GM18909 (cell line): Measurements from ENCODE around the gene PSTPIP2.

Experiments
- ATAC-seq: cut with Tn5 transposase; IDR thresholded peaks from one replicate; pipeline ENCODE4 v1.9.1; 2021; ENCODE audit warnings: mild to moderate bottlenecking; ENCODE audit not compliant: unreplicated experiment, poor library complexity

PSTPIP2 gene

DNA sequence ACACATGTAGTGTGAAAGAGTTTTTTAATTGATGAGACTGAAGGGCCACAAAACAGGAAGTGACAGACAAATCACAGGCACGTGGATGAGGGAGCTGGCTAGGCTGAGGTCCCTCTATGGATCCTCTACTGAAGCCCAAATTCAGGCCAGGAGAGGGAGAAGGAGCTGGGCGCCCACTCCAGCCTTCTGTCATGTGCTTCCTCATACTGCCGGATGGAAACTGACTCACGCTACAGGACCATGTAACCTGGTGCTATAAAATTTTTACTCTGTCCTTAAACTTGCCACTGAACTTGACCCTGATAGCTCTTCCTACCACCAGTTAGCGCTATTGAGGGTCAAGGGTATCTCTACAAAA lies 31.3 kb downstream of the PSTPIP2 start:
- ATAC-seq: no peak

DNA sequence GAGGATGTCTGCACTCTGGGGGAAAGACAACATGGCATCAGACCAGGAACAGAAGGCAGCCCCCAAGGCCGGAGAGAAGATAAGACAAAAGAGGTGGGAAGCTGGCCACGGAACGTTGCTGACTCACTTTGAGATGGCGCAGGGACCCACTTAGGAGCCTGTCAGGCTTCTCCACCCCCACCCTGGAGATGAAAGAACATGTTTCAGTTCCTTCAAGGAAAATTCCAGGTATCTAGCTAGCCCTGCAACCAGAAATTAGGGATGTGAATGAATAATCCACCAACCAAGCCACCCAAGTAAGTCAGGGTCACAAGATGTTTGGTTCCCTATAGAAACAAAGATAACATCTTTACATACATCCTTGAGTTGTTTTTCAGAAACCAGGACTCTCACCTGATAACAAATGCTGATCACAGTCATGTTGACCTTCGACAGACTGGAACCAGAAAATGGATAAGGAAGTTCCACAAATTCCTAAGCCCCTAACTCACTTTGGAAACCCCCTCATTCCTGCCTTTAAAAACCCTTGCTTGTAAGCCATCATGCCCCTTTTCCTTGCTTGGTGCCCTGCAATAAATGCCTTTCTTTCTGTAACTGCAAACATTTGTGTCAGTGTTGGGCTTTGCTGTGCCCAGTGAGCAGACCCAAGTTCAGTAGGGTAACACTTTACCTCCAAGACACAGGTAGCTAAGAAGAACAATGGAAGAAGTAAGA lies 31.9 kb downstream of the PSTPIP2 start:
- no peak for ATAC-seq

DNA sequence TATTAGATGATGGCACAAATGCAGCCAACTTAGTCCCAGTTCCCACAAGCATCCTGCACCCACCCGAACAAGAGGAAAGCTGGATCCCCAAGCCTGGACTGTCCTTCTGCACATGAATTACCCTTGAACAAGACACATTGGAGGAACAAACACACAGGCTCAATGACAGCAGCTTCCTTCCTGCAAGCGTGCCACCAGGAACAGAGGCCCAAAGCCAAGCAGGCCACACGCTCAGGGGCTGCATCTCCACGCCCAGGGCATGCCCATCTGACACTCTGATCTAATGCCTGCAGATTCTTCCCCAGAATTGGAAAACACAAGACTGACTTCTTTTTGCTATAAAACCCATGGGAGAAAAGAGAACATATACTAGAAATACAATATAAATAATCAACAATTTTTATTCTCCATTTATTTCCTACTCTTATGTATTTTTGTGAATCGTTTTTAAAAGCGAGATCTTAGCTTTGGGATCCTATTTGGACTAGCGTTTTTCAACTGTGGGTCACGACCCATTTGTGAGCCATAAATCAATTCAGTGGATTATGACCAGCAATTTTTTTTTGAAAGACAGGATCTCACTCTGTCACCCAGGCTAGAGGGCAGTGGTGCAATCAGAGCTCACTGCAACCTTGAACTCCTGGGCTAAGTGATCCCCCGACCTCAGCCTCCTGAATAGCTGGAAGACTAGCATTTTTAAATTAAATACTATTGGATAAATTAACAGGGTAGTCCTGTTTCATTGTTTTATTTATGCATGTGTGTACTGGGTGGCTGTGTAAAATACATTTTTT lies 34.4 kb downstream of the PSTPIP2 start:
- no peak for ATAC-seq

DNA sequence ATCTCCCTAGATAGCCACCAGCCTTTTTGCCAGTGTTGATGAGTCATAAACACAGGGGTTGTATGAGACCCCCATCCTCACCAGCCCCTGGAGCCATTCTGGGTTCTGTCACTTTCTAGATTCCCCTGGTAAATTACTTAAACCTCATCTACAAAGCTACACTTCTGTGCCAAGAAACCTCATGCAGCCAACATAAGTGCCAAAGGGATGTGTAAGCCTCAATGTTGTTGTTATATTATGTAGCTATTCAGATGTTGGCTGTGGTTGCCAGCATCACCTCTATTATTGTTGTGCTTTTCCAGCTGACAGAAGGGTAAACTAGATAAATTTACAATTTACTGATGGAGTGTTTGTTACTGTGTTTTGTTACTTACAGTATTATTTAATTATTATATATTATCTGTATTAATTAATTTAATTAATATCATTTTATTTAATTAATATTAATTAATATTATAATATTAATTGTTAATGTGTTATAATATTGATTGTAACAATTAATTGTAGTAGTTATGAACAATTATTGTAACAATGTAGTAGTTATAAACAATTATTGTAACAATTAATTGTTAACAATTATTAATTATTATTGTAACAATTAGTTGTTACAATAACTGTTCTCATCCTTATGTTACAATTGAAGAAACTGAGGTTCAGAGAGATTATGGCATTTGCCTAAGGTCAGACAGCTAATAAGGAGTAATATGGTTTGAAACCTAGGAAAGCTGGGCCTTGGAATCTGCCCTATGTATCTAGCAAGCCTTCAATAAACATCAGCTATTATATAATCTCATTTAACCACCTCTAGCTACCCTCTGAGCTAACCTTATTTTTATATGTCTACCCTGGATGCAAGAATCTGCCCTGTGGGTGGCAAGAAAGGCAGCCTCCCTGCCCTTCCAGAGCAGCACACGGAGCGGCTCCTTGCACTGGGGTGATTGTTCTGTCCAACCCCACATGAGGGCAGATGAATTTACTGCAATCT lies 36.1 kb downstream of the PSTPIP2 start:
- ATAC-seq: no peak

DNA sequence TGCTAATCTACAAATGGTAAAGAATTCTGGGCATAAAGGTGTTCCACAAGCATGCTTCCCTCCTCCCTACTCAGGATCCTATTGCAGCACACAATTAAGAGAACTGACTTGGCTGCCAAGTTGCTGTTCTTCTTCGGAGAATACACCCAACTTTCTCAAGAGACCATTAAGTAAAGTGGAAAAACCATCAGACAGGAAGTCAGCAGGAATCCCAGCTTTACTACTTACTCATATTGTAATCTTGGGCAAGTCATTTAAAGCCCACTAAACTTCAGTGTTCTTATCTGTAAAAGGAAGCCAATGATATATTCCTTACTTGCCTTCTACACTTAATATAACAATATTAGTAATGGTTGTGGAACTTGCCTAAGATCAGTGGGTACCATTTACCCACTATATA lies 37.8 kb downstream of the PSTPIP2 start:
- ATAC-seq: no peak

DNA sequence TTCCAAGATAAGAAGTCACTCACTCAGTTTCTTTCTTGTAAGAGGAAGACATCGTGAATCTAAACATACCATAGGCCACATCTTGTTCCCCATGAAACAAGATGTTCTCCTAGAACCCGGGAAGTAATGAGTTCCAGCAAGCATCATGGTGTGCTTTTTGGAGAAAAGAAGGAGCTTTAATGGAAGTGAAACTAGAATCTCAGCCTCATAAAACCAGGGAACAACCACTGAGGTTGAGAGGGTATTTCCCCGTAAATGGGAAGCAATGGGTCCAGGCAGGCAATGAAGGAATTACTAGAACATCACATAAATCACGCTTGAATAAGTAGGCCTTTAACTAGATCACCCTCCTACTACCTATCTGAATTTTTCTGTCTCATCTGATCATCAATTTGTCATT lies 40.3 kb downstream of the PSTPIP2 start:
- no peak for ATAC-seq

DNA sequence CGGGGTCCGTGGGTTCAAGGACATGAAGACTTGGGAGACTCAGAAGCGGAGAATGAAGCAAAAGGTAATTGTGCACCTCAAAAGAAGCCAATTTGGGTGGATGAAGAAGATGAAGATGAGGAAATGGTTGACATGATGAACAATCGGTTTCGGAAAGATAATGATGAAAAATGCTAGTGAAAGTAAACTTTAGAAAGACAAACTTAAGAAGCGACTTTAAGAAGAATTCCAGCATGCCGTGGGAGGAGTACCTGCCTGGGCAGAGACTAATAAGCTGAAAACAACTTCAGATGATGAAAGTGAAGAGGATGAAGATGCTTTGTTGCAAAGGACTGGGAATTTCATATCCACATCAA lies 43.5 kb downstream of the PSTPIP2 start:
- no peak for ATAC-seq

DNA sequence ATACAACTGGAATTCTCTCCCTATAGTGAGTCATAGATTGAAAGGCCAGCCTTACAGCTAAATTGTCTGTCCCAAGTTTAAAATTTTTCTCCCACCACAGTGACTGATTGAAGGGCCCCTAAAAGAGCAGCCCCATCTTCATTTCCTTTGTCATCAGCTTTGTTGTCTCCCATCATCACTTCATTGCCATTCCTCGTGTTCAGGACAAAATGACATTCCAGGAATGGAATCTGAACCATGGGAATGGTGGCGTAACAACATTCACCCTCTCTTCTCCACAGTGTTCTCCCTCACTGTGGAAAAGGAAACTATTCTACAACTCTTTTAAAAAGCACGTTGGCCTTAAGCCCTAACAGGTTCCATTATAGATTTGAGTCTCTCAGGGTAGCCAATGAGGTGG lies 52.1 kb downstream of the PSTPIP2 start:
- ATAC-seq: no peak

DNA sequence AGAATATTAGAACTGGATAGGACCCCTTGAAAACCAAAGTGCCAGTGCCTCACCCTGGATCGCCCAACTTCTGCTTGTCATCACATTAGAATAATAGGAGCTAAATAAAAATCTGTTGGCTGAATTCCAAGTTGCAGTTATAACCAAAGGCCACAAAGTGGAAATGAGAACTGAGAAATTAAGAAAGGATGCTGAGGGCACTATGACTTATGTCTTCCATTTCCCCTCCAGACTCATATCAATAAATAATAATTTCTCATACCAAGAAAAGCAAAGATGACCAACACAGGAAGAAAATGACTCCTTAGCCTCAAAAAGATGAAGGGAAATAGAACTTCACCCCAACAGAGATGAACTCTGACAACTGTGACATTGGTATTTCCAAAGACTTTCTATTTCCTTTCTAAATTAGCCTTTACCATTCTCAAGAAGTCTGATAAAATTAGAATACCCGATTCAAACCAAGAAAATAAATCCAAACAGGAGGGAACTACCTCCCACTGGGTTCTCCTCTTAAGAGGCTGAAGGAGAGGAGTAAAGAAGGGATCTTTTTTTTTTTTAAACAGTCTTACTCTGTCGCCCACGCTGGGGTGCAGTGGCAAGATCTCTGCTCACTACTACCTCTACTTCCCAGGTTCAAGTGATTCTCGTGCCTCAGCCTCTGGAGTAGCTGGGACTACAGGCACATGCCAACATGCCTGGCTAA lies 58.4 kb downstream of the PSTPIP2 start:
- ATAC-seq: peak; percentile 75

DNA sequence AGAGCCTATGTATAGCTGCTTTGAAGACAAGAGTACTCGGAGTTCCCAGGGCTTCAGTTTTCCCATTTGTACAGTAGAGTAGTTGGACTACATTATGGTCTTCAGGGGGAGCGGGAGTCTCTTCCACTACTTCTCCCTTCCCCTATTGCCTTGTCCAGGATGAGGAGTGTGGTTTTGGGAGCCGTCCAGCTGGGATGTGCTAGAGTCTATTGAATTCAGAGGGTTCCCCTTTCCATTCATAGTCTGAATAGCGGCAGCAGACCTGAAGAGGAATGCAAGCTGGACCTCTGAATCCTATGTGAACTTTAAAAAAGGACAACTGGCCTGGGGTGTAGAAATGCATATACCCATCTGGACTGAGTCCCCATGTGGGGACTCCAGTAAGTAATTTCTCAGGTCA lies 61.4 kb downstream of the PSTPIP2 start:
- ATAC-seq: no peak

DNA sequence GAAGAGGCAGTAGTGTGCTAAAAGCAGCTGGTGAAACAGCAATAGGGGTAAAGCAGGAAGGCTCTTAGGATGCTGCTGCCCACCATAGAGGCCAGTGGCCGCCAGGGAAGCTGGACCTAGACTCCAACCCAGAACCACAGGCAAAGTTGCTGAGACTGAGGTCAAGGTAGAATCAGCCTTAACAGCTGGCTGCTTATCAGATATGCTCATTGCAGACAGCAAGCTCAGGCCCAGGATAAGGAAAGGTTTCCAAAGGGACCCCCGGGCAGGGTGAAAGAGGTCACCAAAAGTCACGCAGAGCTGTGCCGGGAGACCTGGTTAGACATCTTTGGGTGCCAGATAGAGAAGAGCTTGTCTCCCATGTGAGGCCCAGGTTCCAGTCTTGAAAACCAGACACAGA lies 62.0 kb downstream of the PSTPIP2 start:
- no peak for ATAC-seq

DNA sequence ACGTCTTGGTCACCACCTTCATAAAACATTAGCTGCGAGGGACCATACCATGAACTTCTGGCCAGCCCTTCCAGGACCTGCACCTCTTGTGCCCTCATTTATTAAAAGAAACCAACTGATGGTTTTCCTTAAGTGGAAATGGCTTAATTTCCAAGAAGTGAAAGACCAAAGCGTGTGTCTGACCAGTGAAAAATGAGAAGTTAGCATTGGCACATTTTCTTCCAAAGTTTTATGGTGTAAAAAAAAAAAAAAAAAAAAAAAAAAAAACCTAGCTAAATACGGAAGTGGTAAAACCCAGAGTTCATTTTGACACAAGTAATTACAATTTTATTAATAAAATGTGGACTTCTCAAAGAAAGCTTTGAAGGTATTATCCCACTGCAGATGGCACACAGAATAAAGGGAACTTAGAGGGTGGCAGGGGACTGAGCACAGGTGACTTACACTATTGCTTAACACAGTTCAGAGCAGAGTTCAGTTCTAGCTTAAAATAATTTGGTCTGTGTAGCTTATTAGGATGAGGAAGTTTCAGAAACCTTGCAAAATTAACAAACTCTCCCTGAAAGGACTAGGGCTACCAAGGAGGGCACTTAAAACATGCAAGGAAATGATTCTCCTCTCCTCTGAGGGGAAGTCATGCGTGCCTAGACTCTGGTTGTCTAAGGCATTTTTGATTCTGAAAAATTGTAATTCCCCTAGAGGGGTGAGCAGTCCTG lies 62.8 kb downstream of the PSTPIP2 start:
- ATAC-seq: no peak

DNA sequence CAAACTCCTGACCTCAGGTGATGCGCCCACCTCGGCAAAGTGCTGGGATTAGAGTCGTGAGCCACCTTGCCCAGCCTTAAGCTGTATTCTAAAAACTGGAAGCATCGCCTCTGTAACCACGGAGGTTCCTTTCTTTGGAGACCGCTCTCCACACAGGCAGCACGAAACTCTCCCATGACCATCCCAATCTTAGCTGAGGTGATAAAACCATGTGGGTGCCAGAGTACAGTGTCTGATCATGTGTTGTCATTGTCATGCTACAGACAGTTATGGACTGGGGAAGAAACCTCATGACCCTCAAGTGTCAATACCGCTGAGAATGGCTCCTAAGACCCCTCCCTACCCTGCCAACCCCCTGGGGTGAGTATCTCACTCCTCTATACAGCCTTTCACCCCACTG lies 63.5 kb downstream of the PSTPIP2 start:
- ATAC-seq: no peak

DNA sequence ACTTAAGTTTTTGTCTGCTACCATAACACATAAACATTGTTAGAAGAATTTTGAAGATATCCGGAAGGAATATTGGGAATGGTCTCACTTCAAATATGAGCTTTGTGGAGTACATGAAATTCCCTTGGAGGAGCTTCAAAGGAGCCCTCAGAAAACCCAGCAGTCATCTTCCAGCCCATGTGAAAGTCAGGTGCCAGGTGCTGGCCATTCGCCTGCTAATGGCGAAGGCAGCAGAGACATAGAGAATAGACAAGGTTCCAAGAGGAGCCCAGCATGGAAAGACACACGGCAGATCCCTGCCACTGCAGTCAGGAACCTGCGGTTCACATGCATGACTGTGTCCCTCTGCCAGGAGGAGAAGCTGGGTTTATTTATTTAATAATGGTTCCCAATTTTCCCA lies 64.9 kb downstream of the PSTPIP2 start:
- no peak for ATAC-seq

DNA sequence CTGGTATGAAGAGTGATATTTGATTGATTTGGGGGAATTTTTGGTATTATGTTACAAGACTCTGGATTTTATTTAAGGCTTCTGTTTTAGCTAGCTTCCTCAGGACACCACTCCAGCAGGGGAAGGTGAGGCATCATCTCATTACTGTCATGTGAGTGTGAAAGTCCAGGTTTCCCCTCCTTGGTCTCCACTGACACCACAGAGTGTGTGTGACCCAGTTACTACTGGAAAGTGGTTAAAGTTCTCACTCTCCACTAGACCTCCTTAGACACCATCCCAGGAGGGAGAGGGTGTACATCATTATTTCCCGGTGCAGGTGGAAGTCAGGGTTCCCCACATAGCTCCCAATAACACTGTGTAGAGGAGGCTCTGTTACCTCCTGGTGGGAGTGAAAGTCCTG lies 69.1 kb downstream of the PSTPIP2 start:
- ATAC-seq: no peak

DNA sequence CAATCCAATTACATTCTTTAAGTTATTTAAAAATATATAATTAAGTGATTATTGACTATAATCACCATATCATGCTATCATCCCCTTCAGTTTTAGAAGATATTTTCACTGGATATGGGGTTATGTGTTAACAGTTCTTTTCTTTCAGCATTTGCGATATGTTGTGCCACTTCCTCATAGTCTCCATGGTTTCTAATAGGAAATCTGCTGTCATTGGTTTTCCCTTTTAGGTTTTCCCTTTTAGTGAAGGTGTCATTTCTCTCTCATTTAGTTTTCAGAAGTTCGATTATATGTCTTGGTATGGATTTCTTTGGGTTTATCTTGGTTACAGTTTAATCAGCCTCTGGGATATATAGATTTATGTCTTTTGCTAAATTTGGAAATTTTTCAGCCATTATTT lies 70.2 kb downstream of the PSTPIP2 start:
- no peak for ATAC-seq

DNA sequence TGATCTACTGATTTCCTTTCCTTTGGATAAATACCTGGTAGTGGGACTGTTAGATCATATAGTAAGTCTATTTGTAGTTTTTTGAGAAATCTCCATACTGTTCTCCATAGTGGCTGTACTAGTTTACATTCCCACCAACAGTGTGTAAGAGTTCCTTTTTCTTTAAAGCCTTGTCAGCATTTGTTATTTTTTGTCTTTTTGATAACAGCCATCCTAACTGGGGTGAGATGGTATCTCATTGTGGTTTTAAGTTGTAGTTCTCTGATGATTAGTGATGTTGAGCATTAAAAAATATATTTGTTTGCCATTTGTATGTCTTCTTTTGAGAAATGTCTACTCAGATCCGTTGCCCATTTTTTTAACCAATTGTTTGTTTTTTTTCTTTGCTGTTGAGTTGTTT lies 71.0 kb downstream of the PSTPIP2 start:
- no peak for ATAC-seq

DNA sequence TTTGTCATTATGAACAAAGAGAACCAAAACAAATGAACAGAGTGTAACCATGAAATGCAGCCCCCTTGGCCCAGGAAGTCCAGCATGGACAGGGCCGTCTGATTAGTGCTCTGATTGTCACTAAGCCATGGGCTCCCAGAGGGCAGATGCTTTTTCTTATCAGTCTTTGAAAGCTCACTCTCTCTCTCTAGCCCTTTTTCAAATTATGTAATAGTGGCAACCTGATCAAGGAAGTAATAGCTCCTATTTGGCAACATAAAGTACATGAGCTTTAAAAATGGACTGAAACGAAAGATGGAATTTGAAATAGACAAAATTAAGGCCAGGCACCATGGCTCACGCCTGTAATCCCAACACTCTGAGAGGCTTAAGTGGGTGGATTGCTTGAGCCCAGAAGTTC lies 72.5 kb downstream of the PSTPIP2 start:
- ATAC-seq: no peak

DNA sequence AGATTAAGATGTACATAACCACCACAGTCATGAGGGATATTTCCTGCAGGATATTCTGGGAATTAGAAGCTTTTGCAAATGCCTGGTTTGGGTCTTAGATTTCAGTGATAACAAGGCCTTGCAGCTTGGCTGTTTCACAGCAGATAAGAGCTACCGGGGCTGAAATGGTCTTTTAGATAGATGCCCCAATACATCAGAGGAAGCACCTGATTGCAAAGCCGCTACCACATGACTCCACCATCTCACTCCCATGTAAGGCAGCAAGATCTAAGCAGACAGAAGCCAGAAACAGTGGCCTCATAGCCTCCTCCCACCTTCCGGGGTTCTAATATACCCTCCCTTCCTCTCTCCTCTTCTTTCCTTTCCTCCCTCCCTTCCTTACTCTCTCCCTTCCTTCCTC lies 73.8 kb downstream of the PSTPIP2 start:
- no peak for ATAC-seq

DNA sequence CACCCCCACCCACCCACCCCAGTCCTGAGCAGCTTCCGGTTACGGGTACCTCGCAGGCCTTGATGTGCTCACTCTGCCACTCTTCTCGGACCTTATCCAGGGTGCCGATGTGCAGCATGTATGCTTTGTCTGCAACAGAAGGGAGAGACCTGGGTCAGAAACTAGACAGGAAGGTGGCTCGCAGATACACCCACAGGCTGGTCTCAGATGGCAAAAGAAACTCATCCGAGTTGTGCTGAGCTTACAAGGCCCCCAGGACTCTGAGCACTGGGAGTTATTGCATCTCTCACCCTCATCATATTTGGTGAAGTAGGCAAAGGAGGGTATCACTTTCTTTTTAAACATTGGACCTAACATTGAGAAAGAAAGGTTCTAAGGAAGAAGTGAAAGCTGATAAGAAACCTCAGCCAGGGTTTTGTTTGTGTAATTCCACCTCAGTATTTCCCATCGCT lies 74.3 kb downstream of the PSTPIP2 start:
- ATAC-seq: peak; percentile 45
